Measurements from ENCODE around the gene FOXK1.
"Not testable (repeated sequence)": the region's sequence is repeated elsewhere in the genome, so short reads cannot be mapped to it uniquely, and the experiment has no call there.

The FOXK1 gene

DNA sequence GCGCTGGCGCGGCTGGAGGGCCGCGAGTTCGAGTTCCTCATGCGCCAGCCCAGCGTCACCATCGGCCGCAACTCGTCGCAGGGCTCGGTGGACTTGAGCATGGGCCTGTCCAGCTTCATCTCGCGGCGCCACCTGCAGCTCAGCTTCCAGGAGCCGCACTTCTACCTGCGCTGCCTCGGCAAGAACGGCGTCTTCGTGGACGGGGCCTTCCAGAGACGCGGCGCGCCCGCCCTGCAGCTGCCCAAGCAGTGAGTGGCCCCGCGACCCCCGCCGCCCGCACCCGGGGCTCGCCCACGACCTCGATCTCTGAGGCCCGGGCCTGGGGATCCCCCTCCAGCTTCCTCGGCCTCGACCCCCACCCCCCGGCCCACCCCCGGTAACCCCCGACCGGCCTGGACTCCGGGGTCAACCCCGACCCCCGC lies 537 bp downstream of the FOXK1 start:
- Histone ChIP-seq H3K27ac (peak overlapping the region; percentile 58), H4K20me1 (ENCODE audit: insufficient read depth) (peaks cover 12% of the 10 kb centered on the region), H3K36me3 (ENCODE audit: insufficient read depth) (no peaks in the 10 kb centered on the region), H3K4me2 (peak overlapping the region; percentile 99), H3K79me2 (ENCODE audit: insufficient read depth, low read depth) (peaks cover 52% of the 10 kb centered on the region), H2AFZ (ENCODE audit: low read depth) (no peak overlapping the region), H3K27me3 (ENCODE audit: insufficient read depth, low read depth) (no peaks in the 10 kb centered on the region), H3K4me1 (ENCODE audit: low read depth, poor library complexity, severe bottlenecking) (peaks cover 17% of the 10 kb centered on the region), H3K4me3 (IDR thresholded peaks at IDR 0.05; ENCODE audit: insufficient read depth, low read depth, low read length) (peak overlapping the region; percentile 51), H3K9ac (peak overlapping the region; percentile 83)
- no peak for TF ChIP-seq CTCF (conservative IDR thresholded peaks at IDR 0.05; ENCODE audit: low read depth, low read length)

GRCh38 chr7:4683043-4683883 lies 1.2 kb downstream of the FOXK1 start:
- no peaks in the 10 kb centered on the region for H3K36me3 ChIP-seq (ENCODE audit: insufficient read depth)
- peak overlapping the region; percentile 83 for H3K9ac ChIP-seq
- H3K27ac ChIP-seq, result peak overlapping the region; percentile 58; the same call in 1 of the 2 replicates
- H3K4me1 ChIP-seq (ENCODE audit: low read depth, poor library complexity, severe bottlenecking), result peaks cover 17% of the 10 kb centered on the region
- H3K27me3 ChIP-seq (ENCODE audit: insufficient read depth, low read depth), result no peaks in the 10 kb centered on the region
- H3K79me2 ChIP-seq (ENCODE audit: insufficient read depth, low read depth), result peaks cover 58% of the 10 kb centered on the region
- H4K20me1 ChIP-seq (ENCODE audit: insufficient read depth), result peaks cover 12% of the 10 kb centered on the region
- peak overlapping the region; percentile 99 for H3K4me2 ChIP-seq
- no peak for TF ChIP-seq CTCF (conservative IDR thresholded peaks at IDR 0.05; ENCODE audit: low read depth, low read length)
- H3K4me3 ChIP-seq (IDR thresholded peaks at IDR 0.05; ENCODE audit: insufficient read depth, low read depth, low read length), result peak overlapping the region; percentile 51
- H2AFZ ChIP-seq (ENCODE audit: low read depth), result no peak overlapping the region

- no peaks in the 10 kb centered on the region for H3K36me3 ChIP-seq (ENCODE audit: insufficient read depth)
- no peaks in the 10 kb centered on the region for H3K27me3 ChIP-seq (ENCODE audit: insufficient read depth, low read depth)
- peak overlapping the region; percentile 99 for H3K4me2 ChIP-seq
- peak overlapping the region; percentile 83; the same call in 1 of the 2 replicates for H3K9ac ChIP-seq
- peak overlapping the region; percentile 58; the same call in 1 of the 2 replicates for H3K27ac ChIP-seq
- peaks cover 12% of the 10 kb centered on the region for H4K20me1 ChIP-seq (ENCODE audit: insufficient read depth)
- TF ChIP-seq CTCF (conservative IDR thresholded peaks at IDR 0.05; ENCODE audit: low read depth, low read length), result peak; percentile 40; the same call in 1 of the 2 replicates
- peak overlapping the region; percentile 51 for H3K4me3 ChIP-seq (IDR thresholded peaks at IDR 0.05; ENCODE audit: insufficient read depth, low read depth, low read length)
- no peak overlapping the region for H2AFZ ChIP-seq (ENCODE audit: low read depth)
- H3K79me2 ChIP-seq (ENCODE audit: insufficient read depth, low read depth), result peaks cover 66% of the 10 kb centered on the region
- H3K4me1 ChIP-seq (ENCODE audit: low read depth, poor library complexity, severe bottlenecking), result peaks cover 17% of the 10 kb centered on the region
Observed at GRCh38 chr7:4683884-4684565, 1.9 kb downstream of the FOXK1 start.

DNA sequence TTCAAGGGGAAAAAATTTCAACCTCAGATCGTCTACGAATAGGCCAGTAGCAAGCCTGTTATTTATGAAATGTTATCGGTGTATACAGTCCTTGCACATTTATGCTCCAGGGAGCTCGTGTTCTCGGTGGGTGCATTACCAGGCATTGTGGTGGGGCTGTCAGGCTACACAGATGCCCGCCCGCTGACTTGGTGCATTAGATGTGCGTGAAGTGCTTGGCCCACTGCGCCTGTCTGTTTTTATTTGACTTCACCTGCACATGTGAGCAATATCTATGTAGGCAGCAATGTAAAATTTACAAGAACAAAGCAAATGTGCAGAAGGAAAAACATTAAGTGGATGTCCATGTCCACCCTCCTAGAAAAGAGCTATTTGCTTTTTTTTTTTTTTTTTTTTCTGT lies 2.8 kb downstream of the FOXK1 start:
- Histone ChIP-seq H3K9ac (no peak overlapping the region), H3K4me1 (ENCODE audit: low read depth, poor library complexity, severe bottlenecking) (peaks cover 17% of the 10 kb centered on the region), H3K27me3 (ENCODE audit: insufficient read depth, low read depth) (no peaks in the 10 kb centered on the region), H3K27ac (peak overlapping the region; percentile 58; the same call in 1 of the 2 replicates), H3K36me3 (ENCODE audit: insufficient read depth) (no peaks in the 10 kb centered on the region), H4K20me1 (ENCODE audit: insufficient read depth) (peaks cover 12% of the 10 kb centered on the region), H2AFZ (ENCODE audit: low read depth) (no peak overlapping the region), H3K4me3 (IDR thresholded peaks at IDR 0.05; ENCODE audit: insufficient read depth, low read depth, low read length) (no peak overlapping the region), H3K79me2 (ENCODE audit: insufficient read depth, low read depth) (peaks cover 74% of the 10 kb centered on the region), H3K4me2 (peak overlapping the region; percentile 99)
- no peak for TF ChIP-seq CTCF (conservative IDR thresholded peaks at IDR 0.05; ENCODE audit: low read depth, low read length)

DNA sequence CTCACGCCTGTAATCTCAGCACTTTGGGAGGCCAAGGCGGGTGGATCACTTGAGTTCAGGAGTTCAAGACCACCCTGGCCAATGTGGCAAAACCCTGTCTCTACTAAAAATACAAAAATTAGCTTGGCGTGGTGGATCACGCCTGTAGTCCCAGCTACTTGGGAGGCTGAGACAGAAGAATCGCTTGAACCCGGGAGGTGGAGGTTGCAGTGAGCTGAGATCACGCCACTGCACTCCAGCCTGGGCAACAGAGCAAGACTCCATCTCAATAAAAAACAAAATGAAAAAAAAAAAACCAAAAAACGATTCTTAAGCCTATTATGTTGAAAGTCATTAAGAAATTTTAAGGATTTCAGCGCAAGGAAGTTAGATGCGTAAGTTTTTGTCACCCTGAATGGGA lies 3.6 kb downstream of the FOXK1 start:
- not testable (repeated sequence) for H3K27me3 ChIP-seq (ENCODE audit: insufficient read depth, low read depth); H3K27ac ChIP-seq; H3K36me3 ChIP-seq (ENCODE audit: insufficient read depth); H3K4me3 ChIP-seq (IDR thresholded peaks at IDR 0.05; ENCODE audit: insufficient read depth, low read depth, low read length); H2AFZ ChIP-seq (ENCODE audit: low read depth); H3K9ac ChIP-seq; H3K4me2 ChIP-seq
- peaks cover 82% of the 10 kb centered on the region for H3K79me2 ChIP-seq (ENCODE audit: insufficient read depth, low read depth)
- peaks cover 18% of the 10 kb centered on the region for H4K20me1 ChIP-seq (ENCODE audit: insufficient read depth)
- peaks cover 17% of the 10 kb centered on the region for H3K4me1 ChIP-seq (ENCODE audit: low read depth, poor library complexity, severe bottlenecking)
